ENCODE results near the gene NUDT12.

Gene NUDT12

GRCh38 chr5:103562453-103563157 is at the start of gene NUDT12:
Gene NUDT12, minus strand, starts transcription at chr5:103562789. Its CDS starts 2,541 bp downstream, at chr5:103560248.
- peak; percentile 48 to 49 for DNase-seq

GRCh38 chr5:103607346-103607745 is 44.8 kb upstream of the NUDT12 start:
- no peak for DNase-seq

- DNase-seq: no peak
These were observed 42.7 kb upstream of the NUDT12 start for GRCh38 chr5:103605277-103605676.

- DNase-seq: no peak
These were observed 39.8 kb upstream of the NUDT12 start for GRCh38 chr5:103602438-103602837.

GRCh38 chr5:103601314-103601713 is 38.7 kb upstream of the NUDT12 start:
- no peak for DNase-seq

GRCh38 chr5:103600086-103600485 is 37.5 kb upstream of the NUDT12 start:
- no peak for DNase-seq

GRCh38 chr5:103598997-103599566 is 36.5 kb upstream of the NUDT12 start:
- DNase-seq: no peak

- no peak for DNase-seq
These were observed 27.6 kb upstream of the NUDT12 start for GRCh38 chr5:103590221-103590620.

- DNase-seq: no peak
These were observed 27.2 kb upstream of the NUDT12 start for GRCh38 chr5:103589776-103590175.

GRCh38 chr5:103589357-103589756 is 26.8 kb upstream of the NUDT12 start:
- no peak for DNase-seq

- peak; percentile 36 to 74 for DNase-seq
These were observed 24.7 kb upstream of the NUDT12 start for GRCh38 chr5:103587185-103587748.

GRCh38 chr5:103582364-103582763 is 19.8 kb upstream of the NUDT12 start:
- DNase-seq: peak; percentile 68 to 76

GRCh38 chr5:103573411-103573810 is 10.8 kb upstream of the NUDT12 start:
- no peak for DNase-seq

- DNase-seq: no peak
These were observed 9.9 kb upstream of the NUDT12 start for GRCh38 chr5:103572454-103572853.

- no peak for DNase-seq
These were observed 9.1 kb upstream of the NUDT12 start for GRCh38 chr5:103571730-103572129.

GRCh38 chr5:103569313-103570060 is 6.9 kb upstream of the NUDT12 start:
- no peak for DNase-seq

- no peak for DNase-seq
These were observed 3.1 kb upstream of the NUDT12 start for GRCh38 chr5:103565719-103566118.

- DNase-seq: no peak
These were observed 720 bp downstream of the NUDT12 start for GRCh38 chr5:103561685-103562452.

GRCh38 chr5:103560826-103561225 is 1.8 kb downstream of the NUDT12 start:
- DNase-seq: no peak

- DNase-seq: no peak
These were observed 15.7 kb downstream of the NUDT12 start for GRCh38 chr5:103546858-103547257.

- no peak for DNase-seq
These were observed 20.1 kb downstream of the NUDT12 start for GRCh38 chr5:103542441-103542840.

- DNase-seq: no peak
These were observed 21.0 kb downstream of the NUDT12 start for GRCh38 chr5:103541569-103541968.

GRCh38 chr5:103541114-103541513 is 21.5 kb downstream of the NUDT12 start:
- no peak for DNase-seq

Data from Kasumi-1 (cell line).